WTC11 (cell line): ENCODE measurements around the gene ZNF582. TPM values are rescaled to one million over a fixed set of nuclear protein-coding genes. Genes with fewer than 3 reads are reported as not detected.

Experiments
- ATAC-seq: fragments of 200-7000 bp; cut with Tn5 transposase; 2 replicates; pipeline ENCODE4 v1.10.0; 2021; ENCODE audit warnings: mild to moderate bottlenecking, moderate library complexity
- Bru-seq: library from RNA; stranded (reverse); fragments of 400-500 nt; gene quantifications from one replicate; lab custom pipeline; 2021; lab: Mats Ljungman, UMichigan
- CTCF ChIA-PET: fragments of 300-600 bp; sonication (Branson Sonifier 250); formaldehyde crosslinking; loops from one replicate; lab custom pipeline; 2021; ENCODE audit warnings: antibody characterized with exemption; lab: Charles Lee
- POLR2A ChIA-PET: fragments of 350-600 bp; sonication (Branson Sonifier 250); formaldehyde crosslinking; loops from one replicate; lab custom pipeline; 2021; ENCODE audit warnings: antibody characterized with exemption; lab: Charles Lee
- DNase-seq: peaks from one replicate; pipeline ENCODE4 v3.0.0; 2021; ENCODE audit warnings: low spot score
- H3K27ac Mint-ChIP-seq: 2 replicates; pipeline ENCODE4 v1.8.0; 2021; ENCODE audit warnings: mixed read lengths
- H3K27me3 Mint-ChIP-seq: 2 replicates; pipeline ENCODE4 v1.8.0; 2021; ENCODE audit warnings: low read depth, mild to moderate bottlenecking, moderate library complexity, mixed read lengths
- H3K36me3 Mint-ChIP-seq: 2 replicates; pipeline ENCODE4 v1.8.0; 2021; ENCODE audit warnings: mixed read lengths
- H3K4me1 Mint-ChIP-seq: 2 replicates; pipeline ENCODE4 v1.8.0; 2022; ENCODE audit warnings: mixed read lengths
- H3K4me3 Mint-ChIP-seq: 2 replicates; pipeline ENCODE4 v1.8.0; 2021; ENCODE audit warnings: mild to moderate bottlenecking, moderate library complexity, mixed read lengths
- H3K9me3 Mint-ChIP-seq: 2 replicates; pipeline ENCODE4 v1.8.0; 2021; ENCODE audit warnings: mixed read lengths
- AR ChIP-seq: fragments of 250-450 bp; sonication (Bioruptor Pico); IDR thresholded peaks from 2 replicates; pipeline ENCODE4 v1.9.0; 2021; ENCODE audit warnings: mild to moderate bottlenecking
- ATF1 ChIP-seq: sonication (generic); formaldehyde crosslinking; IDR thresholded peaks from 2 replicates; pipeline ENCODE4 v1.8.1; 2023; ENCODE audit warnings: mild to moderate bottlenecking, moderate library complexity, missing genetic modification reagents
- CBFB ChIP-seq: sonication (generic); formaldehyde crosslinking; IDR thresholded peaks from 2 replicates; pipeline ENCODE4 v1.8.1; 2022; ENCODE audit warnings: mild to moderate bottlenecking, low read depth, missing genetic modification reagents
- CREM ChIP-seq: sonication (generic); formaldehyde crosslinking; IDR thresholded peaks from 2 replicates; pipeline ENCODE4 v1.8.1; 2022; ENCODE audit warnings: mild to moderate bottlenecking, missing genetic modification reagents, moderate library complexity
- E2F4 ChIP-seq: sonication (generic); formaldehyde crosslinking; IDR thresholded peaks from 2 replicates; pipeline ENCODE4 v1.8.1; 2022; ENCODE audit warnings: low read depth, mild to moderate bottlenecking, moderate library complexity, missing genetic modification reagents, borderline replicate concordance
- FOXJ3 ChIP-seq: sonication (generic); formaldehyde crosslinking; IDR thresholded peaks from 2 replicates; pipeline ENCODE4 v1.9.0; 2021; ENCODE audit warnings: missing genetic modification reagents, mild to moderate bottlenecking, borderline replicate concordance
- FOXK1 ChIP-seq: sonication (generic); formaldehyde crosslinking; IDR thresholded peaks from 2 replicates; pipeline ENCODE4 v1.8.0; 2022; ENCODE audit warnings: mild to moderate bottlenecking, moderate library complexity, missing genetic modification reagents
- FOXP1 ChIP-seq: sonication (generic); formaldehyde crosslinking; IDR thresholded peaks from 2 replicates; pipeline ENCODE4 v1.8.0; 2022; ENCODE audit warnings: missing genetic modification reagents, mild to moderate bottlenecking, moderate library complexity, borderline replicate concordance
- GABPB1 ChIP-seq: sonication (generic); formaldehyde crosslinking; IDR thresholded peaks from 2 replicates; pipeline ENCODE4 v1.8.1; 2023; ENCODE audit warnings: mild to moderate bottlenecking, missing genetic modification reagents
- HMGXB4 ChIP-seq: sonication (generic); formaldehyde crosslinking; IDR thresholded peaks from 2 replicates; pipeline ENCODE4 v1.8.1; 2023; ENCODE audit warnings: mild to moderate bottlenecking, moderate library complexity, missing genetic modification reagents
- IRF1 ChIP-seq: sonication (generic); formaldehyde crosslinking; IDR thresholded peaks from 2 replicates; pipeline ENCODE4 v1.8.0; 2023; ENCODE audit warnings: missing genetic modification reagents
- JUN ChIP-seq: sonication (generic); formaldehyde crosslinking; IDR thresholded peaks from 2 replicates; pipeline ENCODE4 v1.8.0; 2023; ENCODE audit warnings: mild to moderate bottlenecking, missing genetic modification reagents
- KAT7 ChIP-seq: sonication (generic); formaldehyde crosslinking; IDR thresholded peaks from 2 replicates; pipeline ENCODE4 v1.8.1; 2023; ENCODE audit warnings: missing genetic modification reagents, mild to moderate bottlenecking, borderline replicate concordance
- MYBL2 ChIP-seq: sonication (generic); formaldehyde crosslinking; IDR thresholded peaks from 2 replicates; pipeline ENCODE4 v1.8.1; 2023; ENCODE audit warnings: mild to moderate bottlenecking, moderate library complexity, missing genetic modification reagents
- NFE2L1 ChIP-seq: sonication (generic); formaldehyde crosslinking; IDR thresholded peaks from 2 replicates; pipeline ENCODE4 v1.8.1; 2023; ENCODE audit warnings: missing genetic modification reagents
- NFYB ChIP-seq: sonication (generic); formaldehyde crosslinking; conservative IDR thresholded peaks from 2 replicates; pipeline ENCODE4 v1.8.0; 2022; ENCODE audit warnings: low read depth, missing genetic modification reagents
- NR2C2 ChIP-seq: sonication (generic); formaldehyde crosslinking; IDR thresholded peaks from 2 replicates; pipeline ENCODE4 v1.8.0; 2022; ENCODE audit warnings: mild to moderate bottlenecking, missing genetic modification reagents
- SMAD3 ChIP-seq: sonication (generic); formaldehyde crosslinking; IDR thresholded peaks from 2 replicates; pipeline ENCODE4 v1.8.0; 2022; ENCODE audit warnings: missing genetic modification reagents, mild to moderate bottlenecking, borderline replicate concordance
- SP1 ChIP-seq: sonication (generic); formaldehyde crosslinking; conservative IDR thresholded peaks from 2 replicates; pipeline ENCODE4 v1.8.1; 2022; ENCODE audit warnings: missing genetic modification reagents
- TCF7 ChIP-seq: sonication (generic); formaldehyde crosslinking; IDR thresholded peaks from 2 replicates; pipeline ENCODE4 v1.8.0; 2022; ENCODE audit warnings: mild to moderate bottlenecking, low read depth, missing genetic modification reagents, moderate library complexity
- TEAD1 ChIP-seq: sonication (generic); formaldehyde crosslinking; IDR thresholded peaks from 2 replicates; pipeline ENCODE4 v1.8.0; 2022; ENCODE audit warnings: mild to moderate bottlenecking, missing genetic modification reagents
- TEAD4 ChIP-seq: sonication (generic); formaldehyde crosslinking; IDR thresholded peaks from 2 replicates; pipeline ENCODE4 v1.8.0; 2022; ENCODE audit warnings: mild to moderate bottlenecking, missing genetic modification reagents
- USF1 ChIP-seq: sonication (generic); formaldehyde crosslinking; IDR thresholded peaks from 2 replicates; pipeline ENCODE4 v1.8.0; 2022; ENCODE audit warnings: mild to moderate bottlenecking, missing genetic modification reagents
- ZNF396 ChIP-seq: fragments of 250-450 bp; sonication (Bioruptor Pico); IDR thresholded peaks from 2 replicates; pipeline ENCODE4 v1.8.0; 2021; ENCODE audit warnings: mild to moderate bottlenecking, moderate library complexity, borderline replicate concordance
- ZNF512 ChIP-seq: sonication (generic); formaldehyde crosslinking; IDR thresholded peaks from 2 replicates; pipeline ENCODE4 v1.8.1; 2022; ENCODE audit warnings: missing genetic modification reagents, borderline replicate concordance
- long read RNA-seq, 3 experiments: library from RNA in 1 of 3; library from capped mRNA in 1 of 3; library from polyadenylated mRNA in 1 of 3; unstranded in 2 of 3; stranded (forward) in 1 of 3; transcript quantifications; one replicate each; pipeline ENCODE4 v2.0.0, GENCODE V29; 2021
- total RNA-seq: library from RNA; stranded (reverse); gene quantifications from 3 replicates; pipeline ENCODE4 v1.2.3, GENCODE V29; 2021

Gene ZNF582
- total RNA-seq (3.5 to 5.7 TPM (median 5.2 TPM) in 3 replicates), Bru-seq, nascent RNA (percentile 71 among the genes with signal in this experiment)
- long read RNA-seq, experiment 1, transcript ZNF582-202 (5 exons, 2,053 nt), result major isoform, 6 of 12 reads
- long read RNA-seq, experiment 1, partial matches to known transcripts, result 0 of 12 reads
- long read RNA-seq, experiment 1, other reads (novel, unspliced or antisense), result 4 of 12 reads
- long read RNA-seq, experiment 2, partial matches to known transcripts, result 1 of 6 reads
- long read RNA-seq, experiment 2, other reads (novel, unspliced or antisense), result 4 of 6 reads
- long read RNA-seq, experiment 3, partial matches to known transcripts, result 0 of 1 reads
- long read RNA-seq, experiment 3, other reads (novel, unspliced or antisense), result 0 of 1 reads

GRCh38 chr19:56393119-56394012, at the start of gene ZNF582:
Gene ZNF582, minus strand, starts transcription at chr19:56393534. Its CDS starts 1,782 bp downstream, at chr19:56391752.
- H3K27me3 Mint-ChIP-seq, result no peaks in the 10 kb centered on the region
- peaks cover 59% of the 10 kb centered on the region for H3K36me3 Mint-ChIP-seq
- peak within 1 kb of the TSS; percentile 96 for H3K4me3 Mint-ChIP-seq
- ChIA-PET CTCF (interaction anchor here (1.0 to 1.6 kb wide), 2 partner anchors 26 to 238 kb away, joined by 3 to 6 read pairs; no protein-coding TSS in a partner anchor), POLR2A (no interaction called here)
- DNase-seq (peak; percentile 93), ATAC-seq (peak; percentile 98)
- peak within 1 kb of the TSS; percentile 89 for H3K27ac Mint-ChIP-seq
- peaks cover 9% of the 10 kb centered on the region for H3K4me1 Mint-ChIP-seq
- H3K9me3 Mint-ChIP-seq, result peaks cover 39% of the 10 kb centered on the region
- TF ChIP-seq FOXK1 (CRISPR knock-in tag) (peak; percentile 63; the same call in 1 of the 2 replicates), TEAD4 (0 out of 2 replicates have a peak, but pooled peaks have one; percentile 51), AR (no peak), MYBL2 (CRISPR knock-in tag) (peak; percentile 83), ZNF396 (no peak), CBFB (CRISPR knock-in tag) (no peak), TEAD1 (peak; percentile 58; the same call in 1 of the 2 replicates), NFYB (peak; percentile 53), USF1 (CRISPR knock-in tag) (peak; percentile 44; the same call in 1 of the 2 replicates), SMAD3 (CRISPR knock-in tag) (no peak), E2F4 (CRISPR knock-in tag) (0 out of 2 replicates have a peak, but pooled peaks have one; percentile 25), TCF7 (CRISPR knock-in tag) (no peak), FOXP1 (CRISPR knock-in tag) (0 out of 2 replicates have a peak, but pooled peaks have one; percentile 59), JUN (CRISPR knock-in tag) (0 out of 2 replicates have a peak, but pooled peaks have one; percentile 68), KAT7 (CRISPR knock-in tag) (no peak), NFE2L1 (CRISPR knock-in tag) (peak; percentile 65; the same call in 1 of the 2 replicates), CREM (0 out of 2 replicates have a peak, but pooled peaks have one; percentile 29), FOXJ3 (CRISPR knock-in tag) (no peak), SP1 (CRISPR knock-in tag) (0 out of 2 replicates have a peak, but pooled peaks have one; percentile 45), GABPB1 (CRISPR knock-in tag) (peak; percentile 18; the same call in 1 of the 2 replicates), IRF1 (CRISPR knock-in tag) (0 out of 2 replicates have a peak, but pooled peaks have one; percentile 53), ATF1 (CRISPR knock-in tag) (no peak), HMGXB4 (peak; percentile 58; the same call in 1 of the 2 replicates), NR2C2 (no peak), ZNF512 (CRISPR knock-in tag) (no peak)
